LNCaP clone FGC (cell line): Measurements from ENCODE around the gene RAD51B.
A peak's percentile ranks its signal among the peaks of the same experiment; 100 is the strongest.

Experiments used
- DNase-seq: peaks from one replicate; pipeline ENCODE4 v3.0.0-alpha.2; 2011; ENCODE audit warnings: low read depth
- H3K4me3 ChIP-seq: 2 replicates; pipeline ENCODE4 v1.5.1; 2011; ENCODE audit warnings: mild to moderate bottlenecking, low read depth, low read length, control low read depth
- TF ChIP-seq, protein P1 (sequence below): IDR thresholded peaks from 2 replicates; pipeline ENCODE4 v1.5.1; 2012; ENCODE audit warnings: mild to moderate bottlenecking; ENCODE audit not compliant: control insufficient read depth, insufficient read depth; ENCODE audit errors: extremely low read depth

RAD51B gene

DNA sequence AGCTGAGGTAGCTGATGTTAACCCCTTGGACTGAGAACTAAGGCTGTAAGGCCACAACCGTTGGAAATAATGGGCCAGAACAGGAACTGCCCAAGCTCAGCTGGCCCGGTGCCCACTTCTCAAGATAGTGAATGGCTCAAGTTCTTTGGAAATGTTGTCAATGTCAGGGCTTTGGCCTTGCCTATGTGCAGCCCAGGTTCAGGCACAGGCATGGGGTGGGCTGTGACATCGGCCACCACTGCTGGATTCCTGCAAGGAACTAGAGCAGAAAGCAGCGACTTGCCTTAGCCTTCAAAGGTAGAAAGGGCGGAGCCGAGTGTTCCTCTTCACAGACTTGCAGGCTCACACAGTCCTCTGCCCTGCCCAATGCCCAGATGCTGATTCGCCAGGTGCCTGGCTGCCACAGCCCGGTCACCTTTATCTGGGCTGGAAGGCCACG is 682.1 kb downstream of the RAD51B start:
- no peak for DNase-seq
- no peak overlapping the region for H3K4me3 ChIP-seq
- TF ChIP-seq, protein P1, sequence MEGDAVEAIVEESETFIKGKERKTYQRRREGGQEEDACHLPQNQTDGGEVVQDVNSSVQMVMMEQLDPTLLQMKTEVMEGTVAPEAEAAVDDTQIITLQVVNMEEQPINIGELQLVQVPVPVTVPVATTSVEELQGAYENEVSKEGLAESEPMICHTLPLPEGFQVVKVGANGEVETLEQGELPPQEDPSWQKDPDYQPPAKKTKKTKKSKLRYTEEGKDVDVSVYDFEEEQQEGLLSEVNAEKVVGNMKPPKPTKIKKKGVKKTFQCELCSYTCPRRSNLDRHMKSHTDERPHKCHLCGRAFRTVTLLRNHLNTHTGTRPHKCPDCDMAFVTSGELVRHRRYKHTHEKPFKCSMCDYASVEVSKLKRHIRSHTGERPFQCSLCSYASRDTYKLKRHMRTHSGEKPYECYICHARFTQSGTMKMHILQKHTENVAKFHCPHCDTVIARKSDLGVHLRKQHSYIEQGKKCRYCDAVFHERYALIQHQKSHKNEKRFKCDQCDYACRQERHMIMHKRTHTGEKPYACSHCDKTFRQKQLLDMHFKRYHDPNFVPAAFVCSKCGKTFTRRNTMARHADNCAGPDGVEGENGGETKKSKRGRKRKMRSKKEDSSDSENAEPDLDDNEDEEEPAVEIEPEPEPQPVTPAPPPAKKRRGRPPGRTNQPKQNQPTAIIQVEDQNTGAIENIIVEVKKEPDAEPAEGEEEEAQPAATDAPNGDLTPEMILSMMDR: no peak

DNA sequence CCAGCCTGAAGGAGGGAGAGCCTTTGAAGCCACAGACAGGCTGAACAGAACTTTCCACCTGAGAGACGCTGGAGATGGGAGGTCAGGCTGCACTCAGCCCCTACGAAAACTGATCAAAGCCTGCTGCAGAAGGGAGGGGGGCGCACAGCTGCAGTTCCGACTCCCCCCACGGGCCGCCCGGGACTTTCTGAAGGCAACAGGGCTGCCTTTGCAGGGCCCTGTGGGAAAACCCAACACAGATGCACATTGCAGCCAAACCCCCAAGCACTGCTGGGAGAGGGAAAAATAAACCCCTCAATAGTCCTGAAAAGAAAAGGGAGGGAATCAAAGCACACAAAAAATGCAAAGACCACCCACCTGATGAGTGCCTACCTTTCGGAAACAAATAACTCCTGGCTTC is 682.7 kb downstream of the RAD51B start:
- TF ChIP-seq, protein P1: no peak
- H3K4me3 ChIP-seq: no peak overlapping the region
- DNase-seq: no peak

DNA sequence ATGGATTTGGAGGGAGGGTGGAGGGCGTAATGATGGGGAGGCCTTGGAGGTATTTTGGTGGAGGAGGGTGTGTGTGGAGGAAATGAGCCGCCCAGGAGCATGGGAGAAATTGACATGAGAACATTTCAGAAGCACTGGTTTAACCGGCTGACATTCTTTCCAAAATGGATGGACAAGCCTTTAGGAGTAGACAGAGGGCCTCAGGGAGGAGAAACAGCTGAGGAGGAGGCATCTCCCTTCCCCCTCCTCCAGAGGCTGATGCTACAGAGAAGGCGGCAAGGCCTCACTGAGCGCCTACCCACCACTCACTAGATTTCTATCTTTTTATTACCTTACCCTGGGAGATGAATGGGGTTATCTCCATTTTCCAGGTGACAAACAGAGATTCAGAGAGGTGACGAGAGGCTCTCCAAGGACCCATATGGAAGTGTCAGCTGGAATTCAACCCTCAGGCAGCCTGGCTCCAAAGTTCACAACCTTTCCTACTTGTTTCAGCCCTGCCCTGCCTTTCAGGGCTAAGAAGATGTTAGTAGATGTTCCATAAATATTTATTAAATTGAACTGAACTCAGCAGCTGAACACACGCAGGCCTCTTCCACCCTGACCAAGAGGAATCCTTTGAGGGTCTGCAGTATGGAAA is 683.7 kb downstream of the RAD51B start:
- TF ChIP-seq, protein P1: no peak
- no peak overlapping the region for H3K4me3 ChIP-seq
- no peak for DNase-seq

DNA sequence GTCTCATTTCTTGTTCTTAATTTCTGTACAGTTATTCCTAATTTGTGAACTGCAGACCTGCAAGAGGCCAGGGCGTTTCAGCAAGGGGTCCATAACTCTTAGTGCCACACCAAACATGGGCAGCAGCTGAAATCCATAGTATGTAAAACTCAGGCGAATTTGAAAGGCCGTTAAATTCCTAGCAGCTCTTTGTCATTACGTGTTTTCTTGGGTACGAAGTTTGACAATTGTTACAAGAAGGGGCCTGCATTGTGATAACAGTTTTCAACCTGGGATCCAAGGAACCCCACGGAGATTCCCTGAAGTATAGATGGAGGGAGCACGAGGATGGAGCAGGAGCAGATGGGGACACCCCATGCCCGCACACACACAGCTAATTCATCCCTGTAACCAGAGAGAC is 685.3 kb downstream of the RAD51B start:
- H3K4me3 ChIP-seq: no peak overlapping the region
- no peak for DNase-seq
- TF ChIP-seq, protein P1: no peak

DNA sequence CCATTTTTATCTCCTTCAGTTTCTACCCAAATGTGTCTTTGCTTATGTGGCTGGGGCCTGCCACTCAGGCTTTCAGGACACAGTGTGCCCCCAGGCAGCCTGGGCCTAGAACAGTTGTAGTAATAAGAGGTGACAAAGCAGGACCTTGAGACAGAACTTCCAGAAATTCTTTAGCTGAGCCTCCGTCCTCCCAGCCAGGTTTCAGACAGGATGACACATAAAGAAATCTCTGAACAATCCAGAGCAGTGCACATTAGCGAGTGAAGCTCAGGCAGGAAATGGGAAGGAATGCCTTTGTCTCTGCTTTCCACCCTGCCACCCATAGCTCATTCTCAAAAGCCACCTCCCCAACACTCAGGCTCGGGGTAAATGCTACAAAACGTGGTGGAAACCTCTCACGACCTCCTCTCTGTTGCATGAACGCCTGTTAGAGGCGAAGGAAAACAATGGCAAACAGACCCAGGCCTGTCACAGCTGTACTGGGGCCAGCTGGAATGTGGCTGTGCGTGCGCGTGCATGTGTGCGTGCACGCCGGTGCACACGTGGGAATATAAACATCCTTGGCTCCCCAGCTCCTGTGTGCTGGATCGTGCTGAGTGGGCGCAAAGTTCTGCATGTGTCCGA is 686.6 kb downstream of the RAD51B start:
- TF ChIP-seq, protein P1: no peak
- no peak overlapping the region for H3K4me3 ChIP-seq

DNA sequence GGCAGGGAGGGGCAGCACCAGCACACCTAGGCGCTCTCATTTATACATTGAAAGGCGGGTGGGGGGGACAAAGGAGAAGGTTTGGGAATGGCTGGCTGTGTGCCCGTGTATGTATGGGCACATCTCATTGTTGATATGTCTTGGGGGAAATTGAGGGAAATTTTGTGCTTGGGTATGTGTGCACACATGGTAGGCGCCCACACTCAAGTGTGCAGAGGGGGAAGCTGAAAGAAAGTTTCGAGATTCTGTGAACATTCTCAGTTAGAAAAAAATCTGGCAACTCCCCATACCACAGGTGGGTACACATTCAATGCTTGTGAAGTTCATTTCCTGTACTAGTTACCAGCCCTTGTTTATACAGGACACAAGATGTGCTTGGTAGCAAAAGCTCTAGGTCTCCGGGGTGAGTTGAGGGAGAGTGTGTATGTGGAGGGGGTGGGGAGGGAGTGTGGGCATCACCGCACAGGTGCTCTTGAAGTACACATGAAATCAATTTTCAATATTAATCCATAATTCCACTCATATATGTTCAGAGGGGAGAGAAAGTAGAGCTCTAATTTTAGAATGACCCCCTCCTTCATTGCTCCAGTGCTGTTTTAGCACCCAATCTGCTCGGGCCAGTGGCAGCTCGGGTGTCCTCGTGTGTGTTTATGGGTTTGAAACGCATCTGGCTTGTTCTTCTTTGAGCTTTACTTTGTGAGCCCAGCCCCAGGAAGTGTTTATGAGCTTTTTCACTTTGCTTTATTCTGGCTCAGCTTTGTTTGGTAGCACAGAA is 687.3 kb downstream of the RAD51B start:
- peak; percentile 82 for DNase-seq
- no peak overlapping the region for H3K4me3 ChIP-seq
- TF ChIP-seq, protein P1: no peak

More for the DNA sequence above, 686.6 kb downstream of the RAD51B start:
- no peak for DNase-seq
